Cardiac fibroblast (primary cell): Measurements from ENCODE around the gene PXK.
"Not testable (repeated sequence)": the region's sequence is repeated elsewhere in the genome, so short reads cannot be mapped to it uniquely, and the experiment has no call there.

Source experiments
- DNase-seq, 2 donors: peaks; one replicate each; pipeline versions ENCODE4 v3.0.0 to v3.0.0-alpha.2; 2010; ENCODE audit warnings: low read depth in 2 of 2
- H3K4me3 ChIP-seq, 2 donors: replicated peaks in 1 of 2; 1 replicate in 1 of 2; 2 replicates in 1 of 2; pipeline ENCODE4 v1.5.1; 2011; ENCODE audit warnings: low read depth in 2 of 2, low read length in 2 of 2, mild to moderate bottlenecking in 2 of 2, moderate library complexity in 1 of 2
- CTCF ChIP-seq: IDR thresholded peaks from one replicate; pipeline ENCODE4 v1.5.1; 2011; ENCODE audit warnings: low read depth, mild to moderate bottlenecking, low read length, inconsistent platforms

Gene PXK

GRCh38 chr3:58332575-58333188, at the start of gene PXK:
Gene PXK (plus strand): TSS chr3:58332892. CDS start chr3:58332989, 97 bp downstream.
- H3K4me3 ChIP-seq: peak within 1 kb of the TSS; percentile 77 to 82

GRCh38 chr3:58285334-58285733, 47.4 kb upstream of the PXK start:
- no peak for DNase-seq
- no peak for TF ChIP-seq CTCF

More at GRCh38 chr3:58332575-58333188, at the start of gene PXK:
- TF ChIP-seq CTCF: no peak
- DNase-seq: peak; percentile 78 to 86

DNA sequence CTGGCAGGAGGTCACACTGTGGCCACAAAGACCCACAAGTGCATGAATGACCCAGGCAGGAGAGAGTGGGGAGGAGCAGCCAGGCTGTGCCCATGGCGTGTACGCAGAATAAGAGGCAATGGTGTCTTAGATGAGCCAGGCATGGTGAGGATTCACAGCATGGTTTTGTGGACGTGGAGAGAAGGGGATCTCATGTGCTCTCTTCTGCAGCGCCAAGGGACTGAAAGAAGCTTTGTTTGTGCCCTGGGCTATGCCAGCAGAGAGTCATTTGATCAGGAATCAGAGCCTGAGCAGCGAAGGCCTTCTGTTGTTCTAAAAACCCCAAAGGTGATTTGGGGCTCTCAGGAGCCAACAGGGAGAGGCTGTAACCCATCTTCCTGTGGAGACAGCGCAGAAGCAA, 45.3 kb upstream of the PXK start:
- DNase-seq: no peak
- TF ChIP-seq CTCF: no peak
- no peak overlapping the region for H3K4me3 ChIP-seq

More at GRCh38 chr3:58285334-58285733, 47.4 kb upstream of the PXK start:
- no peak overlapping the region for H3K4me3 ChIP-seq

GRCh38 chr3:58288011-58288728, 44.5 kb upstream of the PXK start:
- DNase-seq: no peak
- TF ChIP-seq CTCF: peak; percentile 7
- no peak overlapping the region for H3K4me3 ChIP-seq

DNA sequence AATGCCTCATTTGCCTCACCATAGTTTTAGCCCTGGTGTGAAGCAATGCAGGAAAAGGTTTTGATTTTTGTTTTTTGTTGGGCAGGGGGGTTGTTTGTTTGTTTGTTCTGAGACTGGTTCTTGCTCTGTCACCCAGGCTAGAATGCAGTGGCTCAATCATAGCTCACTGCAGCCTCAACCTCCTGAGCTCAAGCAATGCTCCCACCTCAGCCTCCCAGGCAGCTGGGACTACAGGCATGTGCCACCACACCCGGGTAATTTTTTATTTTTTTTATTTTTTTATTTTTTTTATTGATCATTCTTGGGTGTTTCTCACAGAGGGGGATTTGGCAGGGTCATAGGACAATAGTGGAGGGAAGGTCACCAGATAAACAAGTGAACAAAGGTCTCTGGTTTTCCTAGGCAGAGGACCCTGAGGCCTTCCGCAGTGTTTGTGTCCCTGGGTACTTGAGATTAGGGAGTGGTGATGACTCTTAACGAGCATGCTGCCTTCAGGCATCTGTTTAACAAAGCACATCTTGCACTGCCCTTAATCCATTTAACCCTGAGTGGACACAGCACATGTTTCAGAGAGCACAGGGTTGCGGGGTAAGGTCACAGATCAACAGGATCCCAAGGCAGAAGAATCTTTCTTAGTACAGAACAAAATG, 43.6 kb upstream of the PXK start:
- not testable (repeated sequence) for DNase-seq, H3K4me3 ChIP-seq

DNA sequence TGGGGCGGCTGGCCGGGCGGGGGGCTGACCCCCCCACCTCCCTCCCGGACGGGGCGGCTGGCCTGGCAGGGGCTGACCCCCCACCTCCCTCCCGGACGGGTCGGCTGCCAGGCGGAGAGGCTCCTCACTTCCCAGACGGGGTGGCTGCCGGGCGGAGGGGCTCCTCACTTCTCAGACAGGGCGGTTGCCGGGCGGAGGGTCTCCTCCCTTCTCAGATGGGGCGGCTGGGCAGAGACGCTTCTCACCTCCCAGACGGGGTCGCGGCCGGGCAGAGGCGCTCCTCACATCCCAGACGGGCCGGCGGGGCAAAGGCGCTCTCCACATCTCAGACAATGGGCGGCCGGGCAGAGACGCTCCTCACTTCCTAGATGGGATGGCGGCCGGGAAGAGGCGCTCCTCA, 42.2 kb upstream of the PXK start:
- H3K4me3 ChIP-seq, DNase-seq: not testable (repeated sequence)

GRCh38 chr3:58291671-58292338, 40.9 kb upstream of the PXK start:
- no peak overlapping the region for H3K4me3 ChIP-seq
- no peak for TF ChIP-seq CTCF
- no peak for DNase-seq
